HUES6 (cell line): ENCODE results near the gene SLK.

ENCODE experiments used
- H3K27ac ChIP-seq: 2 replicates; pipeline ENCODE4 v1.7.0; 2013; ENCODE audit warnings: low read depth, mild to moderate bottlenecking, low read length, inconsistent platforms
- H3K27me3 ChIP-seq: 2 replicates; pipeline ENCODE4 v1.6.1; 2013; ENCODE audit warnings: low read length; ENCODE audit not compliant: control insufficient read depth, insufficient read depth
- H3K36me3 ChIP-seq: 2 replicates; pipeline ENCODE4 v1.6.1; 2013; ENCODE audit warnings: low read length; ENCODE audit not compliant: control insufficient read depth, insufficient read depth
- H3K4me1 ChIP-seq: 2 replicates; pipeline ENCODE4 v1.6.1; 2013; ENCODE audit warnings: low read length; ENCODE audit not compliant: control insufficient read depth, insufficient read depth
- H3K4me3 ChIP-seq: 2 replicates; pipeline ENCODE4 v1.5.1; 2013; ENCODE audit warnings: low read depth, low read length
- H3K9ac ChIP-seq: one replicate; pipeline ENCODE4 v1.6.1; 2013; ENCODE audit warnings: mild to moderate bottlenecking, low read length
- H3K9me3 ChIP-seq: 2 replicates; pipeline ENCODE4 v1.6.1; 2013; ENCODE audit warnings: low read depth, low read length; ENCODE audit not compliant: control insufficient read depth, insufficient read depth

SLK gene

GRCh38 chr10:104057717-104058116, 90.8 kb downstream of the SLK start:
- H3K27me3 ChIP-seq: no peaks in the 10 kb centered on the region
- no peaks in the 10 kb centered on the region for H3K36me3 ChIP-seq
- peaks cover 28% of the 10 kb centered on the region for H3K4me1 ChIP-seq
- no peak overlapping the region for H3K9ac ChIP-seq
- no peaks in the 10 kb centered on the region for H3K9me3 ChIP-seq
- H3K27ac ChIP-seq: no peak overlapping the region
- H3K4me3 ChIP-seq: no peak overlapping the region

- Histone ChIP-seq H3K4me3 (no peak overlapping the region), H3K27me3 (no peaks in the 10 kb centered on the region), H3K9me3 (no peaks in the 10 kb centered on the region), H3K27ac (no peak overlapping the region), H3K9ac (no peak overlapping the region), H3K36me3 (no peaks in the 10 kb centered on the region), H3K4me1 (peaks cover 28% of the 10 kb centered on the region)
These were observed 92.4 kb downstream of the SLK start for GRCh38 chr10:104059364-104059763.

- Histone ChIP-seq H3K9ac (no peak overlapping the region), H3K27me3 (no peaks in the 10 kb centered on the region), H3K4me1 (peaks cover 35% of the 10 kb centered on the region), H3K4me3 (no peak overlapping the region), H3K27ac (no peak overlapping the region), H3K9me3 (no peaks in the 10 kb centered on the region), H3K36me3 (no peaks in the 10 kb centered on the region)
These were observed 94.3 kb downstream of the SLK start for GRCh38 chr10:104061196-104061595.

- Histone ChIP-seq H3K4me1 (peaks cover 33% of the 10 kb centered on the region), H3K36me3 (no peaks in the 10 kb centered on the region)
These were observed 98.8 kb downstream of the SLK start for GRCh38 chr10:104065748-104066147.

GRCh38 chr10:104066945-104067344, 100.0 kb downstream of the SLK start:
- Histone ChIP-seq H3K27me3 (no peaks in the 10 kb centered on the region), H3K36me3 (no peaks in the 10 kb centered on the region), H3K9me3 (no peaks in the 10 kb centered on the region), H3K4me3 (no peak overlapping the region; the same call in 1 of the 2 replicates), H3K9ac (no peak overlapping the region), H3K27ac (no peak overlapping the region), H3K4me1 (peaks cover 33% of the 10 kb centered on the region)

More at GRCh38 chr10:104065748-104066147, 98.8 kb downstream of the SLK start:
- no peaks in the 10 kb centered on the region for H3K27me3 ChIP-seq
- H3K27ac ChIP-seq: no peak overlapping the region
- no peaks in the 10 kb centered on the region for H3K9me3 ChIP-seq
- no peak overlapping the region for H3K9ac ChIP-seq
- H3K4me3 ChIP-seq: no peak overlapping the region

DNA sequence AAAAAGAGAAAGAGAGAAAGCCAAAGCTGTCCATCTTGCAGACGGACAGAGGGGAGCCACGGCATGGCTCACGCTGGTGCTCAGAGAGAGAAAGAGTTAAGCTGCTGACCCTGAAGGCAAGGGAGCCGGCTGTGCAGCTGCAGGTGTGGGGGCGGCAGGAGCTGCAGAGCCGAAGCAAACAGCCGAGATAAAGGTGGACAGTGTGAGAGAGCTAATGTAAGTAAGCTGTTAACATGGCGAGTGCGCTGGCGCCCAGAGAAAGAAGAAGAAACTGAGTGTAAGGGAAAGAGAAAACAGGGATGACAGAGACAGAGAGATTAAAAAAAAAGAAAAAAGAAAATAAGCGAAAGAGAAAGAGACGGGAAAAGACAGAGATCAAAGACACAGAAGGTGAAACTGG, 100.6 kb downstream of the SLK start:
- Histone ChIP-seq H3K27me3 (no peaks in the 10 kb centered on the region), H3K36me3 (no peaks in the 10 kb centered on the region), H3K9me3 (no peaks in the 10 kb centered on the region), H3K4me3 (peak overlapping the region; percentile 14; the same call in 1 of the 2 replicates), H3K27ac (no peak overlapping the region; the same call in 1 of the 2 replicates), H3K4me1 (peaks cover 33% of the 10 kb centered on the region), H3K9ac (no peak overlapping the region)

GRCh38 chr10:104069613-104070012, 102.7 kb downstream of the SLK start:
- H3K27me3 ChIP-seq: no peaks in the 10 kb centered on the region
- no peak overlapping the region for H3K27ac ChIP-seq
- peaks cover 33% of the 10 kb centered on the region for H3K4me1 ChIP-seq
- H3K36me3 ChIP-seq: no peaks in the 10 kb centered on the region
- H3K9ac ChIP-seq: no peak overlapping the region
- no peaks in the 10 kb centered on the region for H3K9me3 ChIP-seq
- H3K4me3 ChIP-seq: no peak overlapping the region

GRCh38 chr10:104072786-104073185, 105.8 kb downstream of the SLK start:
- H3K9ac ChIP-seq: no peak overlapping the region
- no peaks in the 10 kb centered on the region for H3K36me3 ChIP-seq
- H3K4me3 ChIP-seq: no peak overlapping the region
- peaks cover 4% of the 10 kb centered on the region; the same call in 1 of the 2 replicates for H3K27me3 ChIP-seq
- peaks cover 28% of the 10 kb centered on the region for H3K4me1 ChIP-seq
- H3K9me3 ChIP-seq: no peaks in the 10 kb centered on the region
- no peak overlapping the region for H3K27ac ChIP-seq

- Histone ChIP-seq H3K36me3 (no peaks in the 10 kb centered on the region), H3K9me3 (no peaks in the 10 kb centered on the region), H3K9ac (no peak overlapping the region), H3K4me1 (peaks cover 25% of the 10 kb centered on the region), H3K27me3 (peaks cover 4% of the 10 kb centered on the region; the same call in 1 of the 2 replicates), H3K4me3 (no peak overlapping the region), H3K27ac (no peak overlapping the region)
These were observed 107.6 kb downstream of the SLK start for GRCh38 chr10:104074505-104074904.

- peak overlapping the region; percentile 22; the same call in 1 of the 2 replicates for H3K4me3 ChIP-seq
- H3K4me1 ChIP-seq: peaks cover 26% of the 10 kb centered on the region
- H3K27ac ChIP-seq: peak overlapping the region; percentile 61; the same call in 1 of the 2 replicates
- no peaks in the 10 kb centered on the region for H3K9me3 ChIP-seq
- H3K9ac ChIP-seq: no peak overlapping the region
- no peaks in the 10 kb centered on the region for H3K36me3 ChIP-seq
- peaks cover 4% of the 10 kb centered on the region; the same call in 1 of the 2 replicates for H3K27me3 ChIP-seq
These were observed 109.8 kb downstream of the SLK start for GRCh38 chr10:104076743-104077160.

DNA sequence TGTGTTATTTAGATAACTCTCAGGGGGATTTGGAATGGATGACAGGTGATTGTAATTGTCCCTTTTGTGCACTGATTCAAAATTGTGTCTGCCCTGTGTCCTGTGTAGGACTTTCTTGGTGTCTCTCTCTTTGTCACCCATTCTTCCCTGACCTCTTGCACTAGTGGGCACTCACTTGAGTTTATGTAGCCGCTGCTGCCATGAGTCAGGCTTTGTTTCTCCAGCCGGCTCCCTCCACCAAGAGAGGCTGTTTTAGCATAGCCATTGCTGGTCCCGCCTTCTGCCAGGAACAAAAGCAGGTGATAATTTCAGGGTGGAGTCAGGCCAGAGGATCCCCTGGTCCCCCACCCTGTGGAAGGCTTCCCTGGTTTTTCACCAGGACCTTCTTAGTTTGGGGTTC, 110.3 kb downstream of the SLK start:
- Histone ChIP-seq H3K9me3 (no peaks in the 10 kb centered on the region), H3K4me3 (peak overlapping the region; percentile 22; the same call in 1 of the 2 replicates), H3K36me3 (no peaks in the 10 kb centered on the region), H3K9ac (peak overlapping the region; percentile 18), H3K27me3 (peaks cover 4% of the 10 kb centered on the region; the same call in 1 of the 2 replicates), H3K27ac (peak overlapping the region; percentile 61; the same call in 1 of the 2 replicates), H3K4me1 (peaks cover 30% of the 10 kb centered on the region)
